OCI-LY7 (cell line): ENCODE results near the gene SPARC.

Experiments
- EZH2phosphoT487 ChIP-seq: fragments of 200-600 bp; sonication (generic); IDR thresholded peaks from 2 replicates; pipeline ENCODE4 v1.6.1; 2018; ENCODE audit warnings: low read depth, borderline replicate concordance, mild to moderate bottlenecking, mixed run types, antibody characterized with exemption, low read length, moderate library complexity, mixed read lengths
- TF ChIP-seq, protein P1 (sequence below): fragments of 200-600 bp; sonication (generic); conservative IDR thresholded peaks from 2 replicates; pipeline ENCODE4 v1.5.1; 2014; ENCODE audit warnings: mild to moderate bottlenecking, antibody characterized with exemption, low read length, moderate library complexity, mixed read lengths

DNA sequence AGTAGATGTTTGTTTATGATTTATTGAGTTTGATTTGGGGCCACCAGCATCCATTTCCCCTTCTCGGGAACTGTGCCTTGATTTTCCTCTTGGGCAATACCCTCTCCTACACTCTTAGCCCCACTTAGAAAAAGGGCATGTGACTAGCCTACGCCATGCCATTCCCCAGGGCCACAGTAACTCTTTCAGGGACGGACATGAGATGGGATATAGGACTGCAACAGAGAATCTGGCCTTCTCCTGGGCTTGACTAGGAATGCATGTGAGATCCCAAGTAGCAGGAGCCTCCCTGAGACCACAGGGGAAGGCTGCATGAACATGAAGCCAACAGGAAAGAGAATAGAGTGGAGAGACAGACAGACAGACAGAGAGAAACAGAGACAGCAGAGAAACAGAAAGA lies 30.7 kb upstream of the SPARC start:
- TF ChIP-seq, protein P1, sequence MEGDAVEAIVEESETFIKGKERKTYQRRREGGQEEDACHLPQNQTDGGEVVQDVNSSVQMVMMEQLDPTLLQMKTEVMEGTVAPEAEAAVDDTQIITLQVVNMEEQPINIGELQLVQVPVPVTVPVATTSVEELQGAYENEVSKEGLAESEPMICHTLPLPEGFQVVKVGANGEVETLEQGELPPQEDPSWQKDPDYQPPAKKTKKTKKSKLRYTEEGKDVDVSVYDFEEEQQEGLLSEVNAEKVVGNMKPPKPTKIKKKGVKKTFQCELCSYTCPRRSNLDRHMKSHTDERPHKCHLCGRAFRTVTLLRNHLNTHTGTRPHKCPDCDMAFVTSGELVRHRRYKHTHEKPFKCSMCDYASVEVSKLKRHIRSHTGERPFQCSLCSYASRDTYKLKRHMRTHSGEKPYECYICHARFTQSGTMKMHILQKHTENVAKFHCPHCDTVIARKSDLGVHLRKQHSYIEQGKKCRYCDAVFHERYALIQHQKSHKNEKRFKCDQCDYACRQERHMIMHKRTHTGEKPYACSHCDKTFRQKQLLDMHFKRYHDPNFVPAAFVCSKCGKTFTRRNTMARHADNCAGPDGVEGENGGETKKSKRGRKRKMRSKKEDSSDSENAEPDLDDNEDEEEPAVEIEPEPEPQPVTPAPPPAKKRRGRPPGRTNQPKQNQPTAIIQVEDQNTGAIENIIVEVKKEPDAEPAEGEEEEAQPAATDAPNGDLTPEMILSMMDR, result no peak
- TF ChIP-seq EZH2phosphoT487, result no peak
